Inflammatory macrophage treated with lipopolysaccharide for 1 hour (primary cell): ENCODE measurements around the gene SLC37A1.

ENCODE experiments used
- DNase-seq, 2 donors: peaks; one replicate each; pipeline ENCODE4 v3.0.0-alpha.2; 2020 to 2022

Gene SLC37A1

DNA sequence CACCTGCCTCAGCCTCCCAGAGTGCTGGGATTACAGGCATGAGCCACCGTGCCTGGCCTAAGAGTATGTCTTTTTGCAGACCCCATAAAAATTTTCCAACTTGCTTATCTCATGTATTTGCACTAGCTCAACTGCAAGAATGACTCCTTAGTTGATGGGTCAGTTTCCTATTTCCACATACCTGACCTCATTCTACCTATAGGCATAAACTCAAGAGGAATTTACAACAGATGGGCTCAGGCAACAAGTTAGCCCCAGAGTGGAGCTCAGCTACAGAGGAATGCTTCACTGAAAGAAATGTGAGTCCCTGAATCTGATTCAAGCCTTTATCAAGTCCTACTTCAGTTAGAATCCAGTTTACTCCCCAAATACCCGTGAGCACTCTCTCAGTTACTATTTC, 5.3 kb upstream of the SLC37A1 start:
- no peak for DNase-seq

DNA sequence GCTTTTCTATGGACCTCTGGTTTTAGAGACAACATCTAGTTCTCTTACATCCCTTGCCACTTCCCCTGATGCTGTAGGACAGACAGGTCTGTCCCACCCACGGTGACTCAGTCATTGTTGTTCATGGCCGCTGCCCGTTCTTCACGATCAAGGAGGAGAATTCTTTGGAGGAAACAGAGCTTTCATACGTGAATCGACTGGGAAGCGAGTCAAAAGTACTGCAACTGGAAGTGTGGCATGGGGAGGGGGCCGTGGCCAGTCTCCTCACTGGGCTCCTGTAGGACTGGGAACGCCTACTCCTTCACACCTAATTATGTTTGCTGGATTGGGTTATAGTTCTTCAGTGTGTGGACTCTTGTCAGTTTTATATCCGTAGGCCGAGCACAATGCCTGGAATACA, 4.4 kb upstream of the SLC37A1 start:
- DNase-seq: no peak

DNA sequence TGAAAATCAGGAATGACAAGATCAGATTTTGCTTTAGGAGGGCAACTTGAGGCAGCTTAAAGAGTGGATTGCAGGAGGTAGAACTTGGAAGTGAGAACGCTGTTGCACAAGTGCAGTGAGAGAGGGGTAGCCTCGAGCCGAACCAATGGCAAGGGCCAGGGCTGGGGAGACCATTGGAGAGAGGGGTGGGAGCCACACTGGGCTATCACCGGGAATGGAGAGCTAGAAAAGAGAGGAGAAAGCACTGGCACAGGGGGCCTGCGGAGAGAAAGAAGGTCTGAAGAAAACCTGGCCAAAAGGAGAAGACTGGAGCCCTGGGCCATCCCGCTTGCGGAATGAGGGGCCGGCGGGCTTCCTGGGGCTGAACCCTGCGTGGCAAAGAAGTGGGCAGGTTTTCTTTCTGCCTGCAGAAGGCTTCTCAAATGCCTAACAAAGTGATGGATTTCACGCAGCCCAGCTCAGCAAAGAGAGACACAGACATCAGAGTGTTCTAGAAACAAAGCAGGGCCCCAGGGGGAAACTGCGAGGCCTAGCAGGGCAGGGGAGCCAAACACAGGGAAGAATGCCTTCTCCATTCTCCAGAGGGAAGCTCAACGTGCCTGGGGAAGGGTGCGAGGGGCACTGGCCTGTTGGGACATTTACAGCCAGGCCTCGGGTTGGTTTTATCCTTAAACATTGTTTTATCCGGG, 1.2 kb upstream of the SLC37A1 start:
- DNase-seq: no peak

DNA sequence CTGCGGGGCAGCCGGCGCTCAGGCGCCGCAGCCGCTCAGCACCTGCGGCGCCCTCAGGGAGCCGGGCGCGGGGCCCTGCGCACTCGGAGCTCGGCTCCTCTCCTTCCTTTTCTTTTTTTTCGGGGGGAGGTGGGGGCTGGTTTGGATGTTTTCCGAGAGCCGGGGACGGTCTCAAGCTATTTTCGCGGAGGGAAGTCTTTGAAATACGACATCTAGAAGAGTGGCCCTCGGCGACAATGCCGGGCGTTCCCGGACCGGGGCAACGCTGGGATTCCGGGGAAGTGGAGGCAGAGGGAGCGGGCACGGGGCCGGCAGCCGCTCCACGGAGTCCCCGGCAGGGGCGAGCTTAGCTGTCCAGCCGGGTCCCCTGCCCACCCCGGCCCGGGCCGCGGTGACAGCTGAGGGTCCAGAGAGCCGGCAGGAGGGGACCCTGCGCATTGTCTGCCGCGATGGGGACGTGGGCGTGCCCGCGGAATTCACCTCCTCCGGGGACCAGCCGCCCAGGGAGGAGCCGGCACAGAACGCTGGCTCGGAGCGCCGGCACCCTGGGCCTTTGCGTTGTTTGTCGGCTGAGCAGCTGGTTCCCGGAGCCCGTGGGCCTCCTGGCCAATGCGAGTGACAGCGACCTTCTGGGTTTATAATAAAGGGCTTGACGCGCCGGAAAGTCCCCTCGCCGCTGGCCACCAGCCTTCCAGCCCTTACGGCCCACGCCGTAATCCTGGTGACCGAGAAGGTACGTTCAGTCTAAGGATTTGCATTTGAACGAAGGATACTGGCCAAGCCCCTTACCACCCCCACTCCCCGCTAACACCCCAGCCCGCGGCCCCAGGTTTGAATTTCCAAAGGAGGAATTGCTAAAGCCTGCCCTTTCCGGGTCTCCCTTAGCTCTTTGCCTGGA, 582 bp downstream of the SLC37A1 start:
- DNase-seq: peak; percentile 72 to 83

DNA sequence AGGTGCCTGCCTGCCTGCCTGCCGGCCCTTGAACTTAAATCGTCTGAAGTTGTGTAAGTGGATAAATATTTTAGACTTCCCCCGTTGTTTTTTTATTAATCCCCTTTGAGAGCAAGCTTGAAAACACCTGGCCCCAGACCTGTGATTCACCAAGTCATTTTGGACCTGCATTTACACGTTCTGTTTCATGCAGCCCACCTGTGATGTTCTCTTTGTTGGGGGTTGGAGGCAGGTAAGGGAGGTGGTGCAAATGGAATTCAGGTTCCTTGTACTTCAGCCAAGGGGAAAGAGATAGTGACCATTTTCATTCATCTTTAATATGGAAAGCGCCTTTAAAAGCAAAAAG, 1.2 kb downstream of the SLC37A1 start:
- no peak for DNase-seq

DNA sequence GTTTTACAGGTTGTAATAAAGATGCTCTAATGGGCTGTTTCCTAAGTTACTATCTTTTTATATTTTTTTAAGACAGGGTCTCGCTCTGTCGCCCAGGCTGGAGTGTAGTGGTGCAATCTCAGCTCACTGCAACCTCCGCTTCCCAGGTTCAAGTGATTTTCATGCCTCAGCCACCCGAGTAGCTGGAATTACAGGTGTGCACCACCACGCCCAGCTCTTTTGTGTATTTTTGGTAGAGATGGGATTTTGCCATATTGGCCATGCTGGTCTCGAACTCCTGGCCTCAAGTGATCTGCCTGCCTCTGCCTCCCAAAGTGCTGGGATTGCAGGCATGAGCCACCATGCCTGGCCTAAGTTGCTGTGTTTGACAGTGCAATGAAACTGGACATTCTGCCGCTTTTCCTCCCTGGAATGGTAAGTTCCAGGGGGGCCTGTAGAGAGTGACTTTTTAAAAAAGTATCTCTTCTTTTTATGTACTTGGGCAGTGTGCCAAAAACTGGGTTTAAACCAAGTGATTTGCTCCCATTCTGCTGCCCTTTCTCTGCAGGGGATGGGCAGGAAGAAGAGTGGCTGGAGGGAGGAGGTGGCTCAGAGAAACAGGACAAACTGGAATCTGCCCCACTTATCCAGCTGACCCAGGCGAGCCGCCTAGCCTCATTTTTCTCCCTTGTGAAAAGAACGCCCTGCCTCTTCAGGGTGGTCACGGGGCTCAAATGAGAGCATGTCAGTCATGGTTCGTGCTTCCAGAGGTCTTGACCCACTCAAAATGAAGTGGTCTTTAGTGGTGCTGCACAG, 2.3 kb downstream of the SLC37A1 start:
- no peak for DNase-seq

DNA sequence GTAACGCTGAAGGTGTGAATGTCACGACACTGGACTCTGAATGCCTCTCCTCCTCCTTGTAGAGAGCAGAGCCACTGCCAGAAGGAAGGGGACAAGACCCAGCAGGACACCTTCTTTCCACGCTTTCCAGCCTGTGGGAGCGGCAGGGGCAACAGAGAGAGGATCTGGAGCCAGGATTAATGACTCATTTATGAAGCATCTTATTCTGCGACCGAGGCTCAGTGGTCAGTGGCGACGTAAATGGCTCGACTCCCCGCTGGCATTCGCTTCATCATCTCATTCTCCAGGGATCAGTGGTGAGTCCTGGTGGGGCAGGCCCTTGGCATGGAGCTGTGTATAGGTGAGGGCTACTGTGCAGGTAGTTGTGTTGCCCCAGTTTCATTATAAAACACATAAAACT, 4.6 kb downstream of the SLC37A1 start:
- DNase-seq: no peak

DNA sequence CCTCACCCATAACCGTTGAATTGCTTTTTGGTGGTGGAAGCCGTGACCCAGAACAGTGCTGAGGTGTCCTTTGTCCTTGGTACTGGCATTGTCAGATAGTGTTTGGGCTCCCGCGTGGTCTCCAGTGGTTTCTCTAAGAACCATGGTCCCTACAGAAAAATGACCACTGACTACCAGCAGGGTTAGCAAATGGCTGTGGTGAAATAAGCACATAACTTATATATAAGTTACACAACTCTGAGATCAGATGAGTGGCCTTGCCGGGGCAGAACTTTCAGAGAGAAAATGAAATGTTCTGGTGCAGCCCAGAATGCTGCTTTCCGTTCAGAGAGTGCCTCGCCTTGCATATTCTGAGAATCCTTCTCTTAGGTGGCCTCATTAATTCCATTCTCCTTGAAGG, 5.0 kb downstream of the SLC37A1 start:
- no peak for DNase-seq

DNA sequence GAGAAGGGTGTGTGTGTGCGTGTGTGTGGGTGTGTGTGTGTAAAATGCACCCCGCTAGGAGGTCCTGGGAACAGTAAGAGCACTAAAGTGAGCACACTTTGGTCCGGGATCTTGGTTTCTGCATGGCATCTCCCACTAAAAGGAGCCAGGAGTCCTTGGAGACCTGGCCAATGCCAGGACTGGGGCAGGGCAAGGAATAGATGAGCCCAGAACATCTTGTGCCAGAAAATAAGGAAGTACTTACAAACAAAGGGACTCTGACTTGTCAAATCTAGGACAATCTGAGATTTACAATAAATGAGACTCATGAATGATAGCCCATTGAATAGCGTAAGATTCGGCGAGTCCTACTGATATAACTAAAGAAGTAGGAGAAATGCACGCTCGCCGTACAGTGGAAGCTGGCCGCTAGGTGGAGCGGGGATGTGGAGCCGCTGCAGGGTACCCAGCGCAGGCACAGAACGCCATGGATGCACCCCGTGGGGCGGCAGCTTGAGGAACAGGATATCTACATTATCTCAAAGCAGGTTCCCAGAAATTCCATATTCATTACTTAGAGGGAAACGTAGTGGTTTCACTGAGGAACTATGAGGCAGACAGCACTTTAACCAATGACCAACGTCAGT, 7.1 kb downstream of the SLC37A1 start:
- no peak for DNase-seq

DNA sequence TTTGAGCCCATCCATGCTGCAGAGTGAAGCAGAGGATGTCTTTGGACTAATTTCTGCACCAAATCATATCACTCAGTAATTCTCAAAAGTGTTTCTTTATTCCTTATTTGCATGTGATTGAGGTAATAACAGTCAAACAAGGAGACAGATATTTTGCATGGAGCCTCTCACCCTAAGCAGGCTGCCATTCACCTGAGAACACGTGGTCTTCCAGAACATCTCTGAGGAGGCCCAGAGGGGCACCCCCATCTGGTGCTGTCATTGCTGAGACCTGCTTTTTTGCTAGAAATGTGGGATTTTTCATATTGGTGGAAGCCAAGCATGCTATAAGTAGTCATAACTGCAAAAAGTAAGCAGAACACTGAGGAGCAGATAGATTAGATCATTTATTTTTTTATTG, 7.7 kb downstream of the SLC37A1 start:
- no peak for DNase-seq

DNA sequence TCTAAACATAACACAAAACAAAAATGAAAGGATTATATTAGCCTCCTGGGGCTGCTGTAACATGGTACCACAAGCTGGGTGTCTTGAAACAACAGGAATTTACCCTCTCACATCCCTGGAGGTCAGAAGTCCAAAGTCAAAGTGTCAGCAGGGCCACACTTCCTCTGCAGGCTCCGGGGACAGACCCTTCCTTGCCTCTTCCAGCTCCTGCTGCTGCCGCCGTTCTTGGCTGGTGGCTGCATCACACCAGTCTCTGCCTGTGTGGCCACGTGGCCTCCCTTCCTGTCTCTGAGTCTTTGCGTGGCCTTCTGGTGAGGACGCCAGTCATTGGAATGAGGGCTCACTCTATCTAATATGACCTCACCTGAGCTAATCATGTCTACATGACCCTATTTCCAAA, 8.2 kb downstream of the SLC37A1 start:
- DNase-seq: no peak

DNA sequence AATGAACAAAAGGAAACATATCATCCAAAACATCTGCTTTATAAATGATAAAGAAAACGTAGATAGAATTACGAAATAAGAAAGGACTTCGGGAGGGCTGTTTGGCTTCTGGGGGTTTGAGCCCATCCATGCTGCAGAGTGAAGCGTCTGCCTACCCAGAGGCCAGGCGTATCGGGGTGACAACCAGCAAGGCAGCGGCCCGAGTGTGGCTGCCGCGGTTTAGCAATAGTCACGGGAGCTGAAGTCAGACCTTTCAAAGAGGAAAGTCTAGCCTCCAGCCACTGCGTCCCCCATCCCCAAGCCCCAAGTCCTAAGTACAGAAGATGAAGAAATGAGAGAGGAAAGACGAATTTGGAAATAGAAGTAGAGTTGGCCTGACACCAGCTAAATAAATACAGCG, 8.6 kb downstream of the SLC37A1 start:
- DNase-seq: no peak

DNA sequence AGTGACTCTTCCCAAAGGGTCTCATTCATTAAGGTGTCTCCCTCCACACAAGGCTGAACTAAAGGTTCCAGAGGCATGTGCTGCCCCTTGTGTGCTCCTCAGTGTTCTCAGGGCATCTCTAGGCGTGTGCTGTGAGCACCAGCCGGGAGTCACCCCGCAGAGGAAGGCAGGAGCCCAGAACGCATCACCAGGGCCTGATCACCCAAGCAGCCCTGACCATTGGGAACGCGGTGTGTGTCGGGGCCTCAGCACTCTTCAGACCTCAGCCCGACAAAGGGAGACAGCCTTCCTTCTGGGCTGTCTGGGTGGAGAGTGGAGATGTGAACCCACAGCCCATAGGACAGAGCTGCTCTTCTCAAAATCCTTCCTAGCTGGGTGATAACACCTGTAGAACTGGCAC, 9.1 kb downstream of the SLC37A1 start:
- no peak for DNase-seq

DNA sequence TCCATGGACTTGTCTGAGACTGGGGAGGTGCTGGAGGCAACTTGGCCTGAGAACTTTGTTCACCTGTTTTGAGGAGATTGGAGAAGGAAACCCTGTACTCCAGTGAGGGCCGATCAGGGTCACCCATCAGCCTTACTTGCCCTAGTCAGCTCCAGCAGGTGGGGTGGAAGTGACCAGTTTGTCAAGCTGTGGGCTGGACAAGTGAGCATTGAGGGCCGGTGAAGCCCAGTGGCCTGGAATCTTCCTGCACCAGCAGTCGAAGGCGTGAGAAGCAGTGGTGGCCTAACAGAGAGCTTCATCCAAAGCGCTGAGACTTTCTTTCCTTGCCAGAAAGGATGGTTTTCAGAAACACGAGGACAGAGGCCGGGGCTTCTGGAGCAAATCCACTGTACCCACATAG, 9.6 kb downstream of the SLC37A1 start:
- no peak for DNase-seq

DNA sequence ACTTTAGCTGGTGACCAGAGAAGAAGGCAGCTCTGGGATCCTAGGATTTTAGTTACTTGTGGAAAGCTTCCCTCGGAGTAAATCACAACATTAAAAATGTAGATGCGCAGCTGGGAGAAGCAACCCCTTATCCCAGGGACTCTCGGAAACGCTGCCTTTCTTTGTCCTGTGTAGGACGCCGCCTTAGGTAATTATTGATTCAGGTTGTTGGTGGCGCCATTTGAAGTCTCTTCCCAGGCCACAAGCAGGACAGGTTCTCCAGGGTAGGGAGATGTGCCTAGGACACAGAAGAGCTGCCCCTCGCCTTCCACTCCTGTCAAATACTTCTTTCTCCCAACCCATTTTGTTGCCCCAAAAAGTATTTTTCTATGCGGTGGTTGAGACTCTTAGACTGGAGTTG, 10.3 kb downstream of the SLC37A1 start:
- DNase-seq: no peak

DNA sequence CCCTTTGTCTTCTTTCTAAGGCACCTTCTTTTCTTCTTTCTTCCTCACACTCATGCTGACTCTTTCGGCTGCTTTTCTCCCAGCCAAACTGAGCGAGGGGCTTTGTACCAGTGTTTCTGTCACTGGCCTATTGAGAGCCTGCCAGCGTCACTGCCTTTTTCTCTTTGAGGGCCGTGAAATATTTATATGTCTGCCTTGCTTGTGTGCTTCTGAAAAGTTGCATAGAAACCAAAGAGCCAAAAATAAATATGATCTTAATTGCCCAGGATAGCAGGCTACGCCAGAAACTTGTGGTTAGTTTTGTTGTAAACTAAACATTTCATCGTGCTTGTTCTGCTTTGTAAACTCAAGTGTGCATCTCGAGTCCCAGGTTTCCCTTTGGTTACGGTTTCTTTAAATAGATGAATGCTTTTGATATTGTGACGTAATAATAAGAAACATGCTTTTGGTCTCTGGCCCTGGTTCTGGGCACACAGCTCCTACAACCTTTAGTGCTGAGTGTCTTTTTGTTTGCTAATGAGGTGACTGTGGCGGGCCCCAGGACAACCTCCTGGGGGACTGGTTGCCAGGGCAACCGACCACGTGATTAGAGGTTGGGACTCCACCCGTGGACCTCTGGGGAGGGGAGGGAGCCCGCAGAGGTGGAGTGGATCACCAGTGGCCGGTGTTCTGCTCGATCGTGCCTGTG, 10.8 kb downstream of the SLC37A1 start:
- no peak for DNase-seq

DNA sequence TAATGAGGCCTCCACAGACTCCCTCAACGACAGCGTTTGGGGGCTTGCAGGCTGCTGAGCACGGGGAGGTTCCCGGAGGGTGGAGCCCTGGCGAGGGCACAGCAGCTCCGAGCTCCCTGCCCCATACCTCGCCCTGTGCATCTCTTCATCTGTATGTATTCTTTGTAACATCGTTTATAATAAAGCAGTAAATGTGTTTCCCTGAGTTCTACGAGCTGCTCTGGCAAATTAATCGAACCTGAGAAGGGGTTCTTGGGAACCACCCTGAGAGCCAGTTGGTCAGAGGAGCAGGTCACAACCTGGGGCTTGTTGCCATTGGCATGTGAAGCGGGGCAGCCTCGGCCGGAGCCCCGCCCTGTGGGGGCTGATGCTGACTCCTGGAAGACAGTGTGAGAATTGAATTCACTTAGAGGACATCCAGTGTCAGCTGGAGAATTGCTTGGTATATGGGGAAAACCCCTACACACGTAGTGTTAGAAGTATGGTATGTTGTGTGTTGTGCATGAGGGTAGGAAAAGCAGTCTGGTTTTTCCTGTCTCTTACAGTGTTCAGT, 11.5 kb downstream of the SLC37A1 start:
- DNase-seq: no peak

DNA sequence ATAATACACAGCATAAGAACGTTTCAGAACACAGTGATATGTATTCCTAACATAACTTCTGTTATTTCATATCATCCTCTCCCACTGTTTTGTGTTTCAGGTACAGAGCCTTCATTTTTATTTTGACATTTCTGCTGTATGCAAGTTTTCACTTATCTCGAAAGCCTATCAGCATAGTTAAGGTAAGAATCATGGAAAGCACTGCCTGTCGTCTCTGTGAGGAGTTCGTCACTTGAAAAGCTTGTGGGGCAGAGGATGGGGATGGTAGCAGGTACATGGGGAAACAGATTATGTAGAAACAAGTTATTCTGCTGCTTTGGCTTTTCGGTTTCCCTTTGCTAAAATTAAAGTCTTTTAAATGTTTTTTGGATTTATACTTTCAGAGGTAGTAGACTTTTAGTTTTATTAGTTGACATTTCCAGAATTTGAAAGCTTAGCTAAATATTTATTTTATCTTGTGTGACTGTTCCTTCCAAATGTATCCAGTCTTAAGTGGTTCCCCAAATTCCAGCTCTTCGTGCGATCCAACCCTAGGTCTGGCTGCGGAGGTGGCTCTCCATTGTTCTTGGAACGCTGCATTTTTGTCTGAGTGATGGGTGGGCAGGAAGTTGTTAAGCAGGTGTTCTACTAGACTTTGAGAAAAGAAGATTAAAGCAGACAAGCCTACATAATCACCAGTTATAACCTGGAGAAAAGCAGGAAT, 12.2 kb downstream of the SLC37A1 start:
- no peak for DNase-seq

DNA sequence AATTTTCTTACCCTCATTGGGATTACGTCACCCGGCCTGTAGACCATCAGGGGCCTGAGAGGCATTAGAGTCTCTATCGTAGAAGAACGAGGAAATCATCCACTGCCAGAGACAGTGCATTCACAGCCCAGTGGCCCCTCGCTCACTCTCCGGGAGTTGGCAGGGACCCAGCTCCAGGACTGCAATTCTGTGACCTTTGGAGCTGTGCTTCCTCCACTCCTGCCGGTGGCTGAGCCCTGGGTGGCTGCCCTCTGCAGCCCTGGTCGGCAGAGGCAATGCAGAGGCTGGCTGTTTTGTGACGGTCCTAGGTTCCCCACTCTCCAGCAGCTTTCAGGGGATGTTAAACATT, 12.7 kb downstream of the SLC37A1 start:
- no peak for DNase-seq

DNA sequence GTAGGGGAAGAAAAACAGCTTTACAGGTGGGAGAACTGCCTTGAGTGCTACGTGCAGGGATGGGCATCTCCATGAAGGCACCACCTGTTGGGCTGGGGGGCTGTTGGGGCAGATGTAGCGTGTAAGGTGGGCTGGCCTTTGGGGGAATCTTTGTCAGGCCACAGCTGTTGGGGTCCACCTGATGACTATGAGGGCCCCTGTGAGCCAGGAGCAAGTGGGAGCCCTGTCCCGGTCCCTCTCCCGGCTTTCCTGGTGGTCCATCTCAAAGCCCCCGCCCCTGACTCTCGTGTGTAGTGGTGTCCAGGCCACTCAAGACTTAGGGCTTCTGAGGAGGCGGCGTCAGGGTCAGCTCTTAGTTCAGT, 13.5 kb downstream of the SLC37A1 start:
- no peak for DNase-seq

DNA sequence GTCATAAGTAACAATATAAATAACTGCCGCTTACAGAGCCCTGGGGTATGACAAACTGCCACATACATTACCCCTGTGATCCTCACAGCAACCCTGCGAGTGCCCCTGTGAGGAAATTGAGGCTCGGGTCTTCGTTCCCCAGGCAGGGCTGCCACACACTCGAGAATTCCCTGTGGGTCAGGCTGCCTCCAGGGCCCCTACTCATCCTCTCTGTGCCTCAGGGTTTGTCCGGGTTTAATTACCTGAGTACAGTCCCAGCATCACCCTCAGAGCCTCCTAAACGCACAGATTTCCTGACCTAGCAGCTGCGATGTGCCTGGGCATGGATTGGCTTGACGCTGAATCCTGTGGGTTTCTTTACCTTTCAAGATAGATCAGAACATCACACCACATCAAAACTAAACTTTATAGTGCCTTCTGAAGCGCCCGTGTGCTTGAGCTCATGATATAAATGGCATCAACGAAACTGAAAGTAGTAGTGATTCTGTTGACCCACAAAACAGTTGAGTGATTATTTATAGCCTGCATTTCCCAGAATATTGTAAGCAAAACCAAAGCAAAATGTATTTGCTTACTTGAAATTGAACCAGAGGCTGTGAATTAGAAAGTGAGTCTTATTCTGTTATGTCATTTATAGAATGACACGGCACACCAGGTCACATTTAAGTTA, 14.0 kb downstream of the SLC37A1 start:
- peak; percentile 27 to 31 for DNase-seq
